HepG2 (cell line): ENCODE measurements around the gene RASAL1.

Source experiments
- MAFK ChIP-seq, 2 experiments: IDR thresholded peaks in 1 of 2; conservative IDR thresholded peaks in 1 of 2; 2 replicates each; pipeline ENCODE4 v1.6.1; 2011; ENCODE audit warnings: improper control_type of control experiment in 2 of 2, low read length in 2 of 2
- PBX2 ChIP-seq: IDR thresholded peaks from 2 replicates; pipeline ENCODE4 v1.6.1; 2016; ENCODE audit warnings: control low read depth

- TF ChIP-seq MAFK (conservative IDR thresholded peaks at IDR 0.05 in 1 of 2, IDR thresholded peaks at IDR 0.05 in 1 of 2; ENCODE audit: low read length in 2 of 2) (no peak), PBX2 (CRISPR knock-in tag) (no peak)
Observed at GRCh38 chr12:113111247-113111646, 24.3 kb downstream of the RASAL1 start.
